HG02623 (cell line): ENCODE data around the gene PRPF19.

Source experiments
- ATAC-seq: cut with Tn5 transposase; IDR thresholded peaks from one replicate; pipeline ENCODE4 v1.9.1; 2021; ENCODE audit warnings: moderate library complexity; ENCODE audit not compliant: unreplicated experiment

The PRPF19 gene

GRCh38 chr11:60862171-60862570 lies 44.2 kb downstream of the PRPF19 start:
- no peak for ATAC-seq

DNA sequence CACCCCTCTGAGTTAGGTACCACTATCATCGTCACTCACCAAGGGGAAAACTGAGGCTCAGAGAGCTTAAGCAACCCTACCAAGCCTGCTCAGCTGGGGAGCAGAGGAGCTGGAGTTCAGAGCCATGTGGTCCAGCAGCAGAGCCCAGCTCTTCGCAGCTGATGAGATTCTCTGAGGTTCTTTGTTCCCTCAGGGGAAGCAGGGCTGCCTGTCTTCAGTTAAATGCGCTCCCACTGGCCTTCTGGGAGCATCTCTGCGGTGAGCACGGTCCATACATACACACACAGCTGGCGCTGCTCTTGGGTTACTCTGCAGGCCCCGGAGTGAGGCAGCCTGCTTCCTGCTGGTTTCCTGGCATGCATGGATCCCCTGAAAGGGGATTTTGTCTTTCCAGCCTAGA lies 45.4 kb downstream of the PRPF19 start:
- no peak for ATAC-seq

DNA sequence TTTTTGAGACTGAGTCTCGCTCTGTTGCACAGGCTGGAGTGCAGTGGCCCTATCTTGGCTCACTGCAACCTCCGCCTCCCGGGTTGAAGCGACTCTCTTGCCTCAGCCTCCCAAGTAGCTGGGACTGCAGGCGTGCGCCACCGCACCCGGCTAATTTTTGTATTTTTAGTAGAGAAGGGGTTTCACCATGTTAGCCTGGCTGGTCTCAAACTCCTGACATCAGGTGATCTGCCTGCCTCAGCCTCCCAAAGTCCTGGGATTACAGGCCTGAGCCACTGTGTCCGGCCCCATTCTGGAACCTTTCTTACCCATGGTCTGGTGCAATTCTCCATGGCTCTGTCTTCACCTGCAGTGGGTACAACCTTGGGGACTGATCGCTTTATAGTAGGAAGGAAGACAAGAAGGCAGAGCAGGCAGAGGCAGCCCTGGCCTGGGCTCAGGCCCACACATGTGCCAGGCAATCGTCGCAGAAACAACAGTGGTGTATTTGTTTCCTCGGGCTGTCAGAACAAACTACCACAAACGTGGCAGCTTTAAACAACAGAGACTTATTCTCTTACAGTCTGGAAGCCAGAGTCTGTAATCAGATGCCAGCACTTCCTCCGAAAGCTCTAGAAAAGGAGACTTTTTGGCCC lies 46.7 kb downstream of the PRPF19 start:
- ATAC-seq, result no peak

DNA sequence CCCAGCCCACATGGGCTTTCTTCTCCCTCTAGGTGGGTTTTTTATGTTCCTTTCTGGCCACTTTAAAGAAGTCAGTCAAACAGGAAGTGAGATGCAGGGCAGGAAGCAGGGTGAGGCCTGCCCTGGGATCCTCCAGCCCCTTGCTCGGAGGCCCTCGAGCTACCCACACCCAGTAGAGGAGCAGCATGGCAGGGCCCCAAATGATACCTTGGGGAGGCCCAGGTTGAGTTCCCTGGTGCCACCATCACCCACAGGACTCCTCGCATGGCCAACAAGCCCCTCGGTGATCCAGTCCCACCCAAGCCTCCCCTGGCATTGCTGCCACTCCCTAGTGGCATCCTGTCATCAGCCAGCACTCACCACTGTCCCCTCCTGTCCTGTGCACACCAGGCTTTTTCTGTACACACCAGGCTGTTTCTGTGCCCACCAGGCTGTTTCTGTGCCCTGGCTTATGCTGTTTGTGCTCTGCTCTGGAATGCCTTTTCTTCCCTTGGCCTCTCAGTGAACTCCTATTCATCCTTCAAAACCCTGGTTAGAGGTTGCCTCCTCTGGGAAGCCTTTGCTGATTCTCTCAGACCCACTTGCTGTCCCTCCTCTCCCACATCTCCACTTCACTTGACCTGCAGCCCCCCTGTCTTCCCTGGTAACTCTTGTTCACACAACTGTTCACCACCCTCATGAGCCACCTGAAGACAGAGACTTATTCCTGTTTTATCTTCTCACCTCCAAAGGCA lies 47.5 kb downstream of the PRPF19 start:
- ATAC-seq, result no peak

GRCh38 chr11:60858236-60858635 lies 48.1 kb downstream of the PRPF19 start:
- no peak for ATAC-seq

GRCh38 chr11:60857378-60858232 lies 48.8 kb downstream of the PRPF19 start:
- no peak for ATAC-seq

DNA sequence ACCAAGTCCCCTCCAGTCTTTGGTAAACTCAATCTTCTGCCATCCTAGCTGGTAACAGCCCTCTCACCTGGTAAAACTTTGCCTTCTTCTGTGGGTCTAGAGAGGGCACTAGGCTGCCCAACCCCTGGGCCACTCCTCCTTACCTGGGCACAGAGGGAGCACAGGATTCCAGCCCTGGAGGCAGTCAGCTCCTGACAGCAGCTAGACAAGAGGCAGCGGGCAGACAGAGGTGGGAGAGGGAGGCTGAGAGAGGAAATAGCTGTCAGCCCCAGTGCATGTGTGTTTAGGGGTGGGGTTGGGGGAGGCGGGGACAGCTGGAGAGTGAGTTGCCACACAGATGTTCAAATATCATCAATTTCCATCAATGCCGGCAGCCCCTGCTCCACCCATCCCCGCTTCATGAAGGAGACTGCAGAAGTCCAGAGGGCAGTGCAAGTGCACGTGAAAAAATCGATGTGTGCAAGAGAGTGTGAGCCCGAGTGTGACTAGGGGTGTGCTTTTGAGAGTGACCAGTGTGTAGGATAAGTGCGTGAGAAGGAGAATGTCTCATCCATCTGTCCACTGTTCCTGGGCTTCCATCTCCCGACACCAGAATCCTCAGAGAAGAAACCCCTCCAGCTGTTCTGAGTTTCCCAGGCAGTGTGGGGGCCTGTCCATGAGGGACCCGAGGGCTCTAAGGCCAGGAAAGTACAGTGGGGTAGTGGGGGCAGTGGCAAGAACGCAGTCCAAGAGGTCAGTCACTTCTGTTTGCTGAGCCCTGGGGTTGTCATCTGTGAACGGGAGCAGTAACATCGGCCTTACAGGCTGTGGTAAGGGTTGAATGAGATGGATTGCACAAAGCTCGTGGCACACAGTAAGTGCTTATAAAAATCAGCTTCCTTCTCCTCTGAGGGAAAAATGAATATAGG lies 50.4 kb downstream of the PRPF19 start, which contains the start of gene PTGDR2:
Gene PTGDR2, minus strand, starts transcription at position 225 of the 908 bp plus-strand sequence. CDS start 2,228 bp downstream, outside the sequence.
- ATAC-seq, result no peak

DNA sequence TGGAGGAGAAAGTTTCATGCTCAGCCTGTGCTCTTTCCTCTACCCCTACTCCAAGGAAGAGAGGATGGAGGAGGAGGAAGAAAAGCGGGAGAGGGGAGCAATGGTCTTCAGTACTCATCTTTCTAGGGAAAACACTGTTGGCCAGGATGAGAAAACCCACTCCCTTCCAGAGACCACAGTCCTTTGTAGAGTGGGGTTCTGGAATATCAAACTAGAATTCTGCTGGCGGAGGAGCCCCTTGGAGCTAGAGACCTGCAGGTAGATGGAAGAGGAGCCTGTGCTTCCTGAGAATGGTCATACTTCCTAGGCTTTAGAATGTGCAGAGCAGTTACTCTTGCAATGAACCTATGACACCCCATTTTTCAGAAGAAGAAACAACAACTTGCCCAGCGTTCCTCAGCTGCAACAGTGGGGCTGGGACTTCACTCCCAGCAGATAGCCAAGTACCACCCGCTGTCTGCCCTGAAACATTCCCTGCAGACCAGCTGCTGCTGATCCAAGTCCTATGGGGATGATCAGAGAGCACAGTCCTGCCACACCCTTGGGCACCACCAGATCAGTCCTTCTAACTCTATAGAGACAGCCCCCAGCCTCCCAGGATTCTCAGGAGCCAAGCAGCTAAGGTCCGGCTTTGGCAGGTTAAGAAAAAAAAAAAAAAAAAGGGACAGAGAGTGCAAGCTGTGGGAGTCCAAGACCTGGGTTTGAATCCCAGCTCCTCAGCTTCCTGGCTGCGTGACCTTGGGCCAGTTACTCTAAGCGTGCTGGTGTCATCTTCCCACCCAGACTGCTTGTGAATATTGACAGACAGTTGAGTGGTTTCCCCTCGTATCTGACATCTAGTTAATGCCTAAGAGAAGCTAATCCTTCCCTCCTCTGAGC lies 51.3 kb downstream of the PRPF19 start:
- no peak for ATAC-seq

DNA sequence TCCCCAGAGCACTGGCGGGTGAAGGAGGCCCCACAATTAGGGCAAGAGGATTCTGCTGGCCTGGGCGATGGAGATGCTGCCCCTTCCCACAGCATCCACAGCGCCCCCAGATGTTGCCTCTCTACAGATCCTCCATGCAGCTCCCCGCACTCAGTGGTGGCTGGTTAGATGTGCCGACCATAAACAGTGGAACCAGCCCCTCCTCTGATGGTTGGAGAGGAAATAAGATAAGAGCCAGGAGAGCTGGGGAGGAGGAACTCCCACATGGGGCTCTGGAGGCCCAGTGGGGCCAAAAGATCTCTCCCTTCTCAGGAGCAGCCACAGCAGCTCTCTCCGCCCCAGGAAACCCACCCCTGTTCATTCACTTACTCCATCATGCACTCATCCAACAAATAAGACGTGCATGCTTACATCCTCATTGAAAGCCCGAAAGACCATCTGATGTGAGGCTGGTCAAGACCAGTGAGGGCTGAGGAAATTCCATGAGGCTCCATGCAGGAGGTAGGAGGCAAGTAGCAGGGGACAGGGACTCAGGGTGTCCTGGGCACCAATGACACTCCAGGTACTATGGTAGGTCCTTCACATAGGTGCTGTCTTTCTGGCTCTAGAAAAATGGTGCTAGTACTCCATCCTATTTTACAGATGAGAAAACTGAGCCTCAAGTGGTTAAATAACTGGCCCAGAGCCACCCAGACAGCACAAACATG lies 52.1 kb downstream of the PRPF19 start:
- ATAC-seq, result no peak

DNA sequence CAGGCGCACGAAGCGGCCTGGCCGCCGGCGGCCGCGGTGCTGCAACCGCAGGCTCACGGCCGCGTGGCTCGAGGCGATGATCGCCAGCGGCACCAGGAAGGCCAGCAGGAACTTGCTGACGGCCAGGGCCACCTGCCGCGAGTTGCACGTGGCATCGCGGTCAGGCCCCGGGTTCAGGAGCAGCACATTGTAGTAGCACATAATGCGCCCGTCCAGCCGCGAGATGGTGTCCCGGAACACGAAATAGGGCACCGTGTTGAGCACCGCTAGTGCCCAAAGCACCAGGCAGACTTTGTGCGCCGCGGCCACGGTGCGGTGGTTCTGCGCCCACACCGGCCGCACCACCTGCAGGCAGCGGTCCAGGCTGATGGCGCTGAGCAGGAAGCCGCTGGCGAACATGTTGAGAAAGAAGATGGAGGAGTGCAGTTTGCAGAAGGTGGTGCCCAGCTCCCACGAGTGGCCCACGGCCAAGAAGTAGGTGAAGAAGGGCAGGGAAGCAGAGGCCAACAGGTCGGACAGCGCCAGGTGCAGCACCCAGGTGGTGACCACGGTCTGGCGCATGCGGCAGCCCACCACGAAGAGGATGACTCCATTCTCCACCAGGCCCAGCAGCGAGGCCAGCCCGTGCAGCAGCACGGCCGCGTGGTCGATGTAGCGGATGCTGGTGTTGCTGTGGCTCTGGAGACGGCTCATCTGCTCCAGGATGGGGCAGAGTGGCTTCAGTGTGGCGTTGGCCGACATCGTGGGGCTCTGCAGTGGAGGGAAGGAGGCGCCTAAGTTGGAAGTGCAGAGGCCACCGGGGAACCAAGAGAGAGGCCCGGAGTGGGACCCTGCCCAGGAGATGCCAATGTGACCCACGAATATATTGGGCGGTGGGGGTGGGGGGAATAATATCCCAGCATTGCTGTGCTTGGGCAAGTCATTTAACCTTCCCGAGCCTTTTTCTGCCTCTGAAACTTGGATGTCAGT lies 53.1 kb downstream of the PRPF19 start:
- no peak for ATAC-seq

DNA sequence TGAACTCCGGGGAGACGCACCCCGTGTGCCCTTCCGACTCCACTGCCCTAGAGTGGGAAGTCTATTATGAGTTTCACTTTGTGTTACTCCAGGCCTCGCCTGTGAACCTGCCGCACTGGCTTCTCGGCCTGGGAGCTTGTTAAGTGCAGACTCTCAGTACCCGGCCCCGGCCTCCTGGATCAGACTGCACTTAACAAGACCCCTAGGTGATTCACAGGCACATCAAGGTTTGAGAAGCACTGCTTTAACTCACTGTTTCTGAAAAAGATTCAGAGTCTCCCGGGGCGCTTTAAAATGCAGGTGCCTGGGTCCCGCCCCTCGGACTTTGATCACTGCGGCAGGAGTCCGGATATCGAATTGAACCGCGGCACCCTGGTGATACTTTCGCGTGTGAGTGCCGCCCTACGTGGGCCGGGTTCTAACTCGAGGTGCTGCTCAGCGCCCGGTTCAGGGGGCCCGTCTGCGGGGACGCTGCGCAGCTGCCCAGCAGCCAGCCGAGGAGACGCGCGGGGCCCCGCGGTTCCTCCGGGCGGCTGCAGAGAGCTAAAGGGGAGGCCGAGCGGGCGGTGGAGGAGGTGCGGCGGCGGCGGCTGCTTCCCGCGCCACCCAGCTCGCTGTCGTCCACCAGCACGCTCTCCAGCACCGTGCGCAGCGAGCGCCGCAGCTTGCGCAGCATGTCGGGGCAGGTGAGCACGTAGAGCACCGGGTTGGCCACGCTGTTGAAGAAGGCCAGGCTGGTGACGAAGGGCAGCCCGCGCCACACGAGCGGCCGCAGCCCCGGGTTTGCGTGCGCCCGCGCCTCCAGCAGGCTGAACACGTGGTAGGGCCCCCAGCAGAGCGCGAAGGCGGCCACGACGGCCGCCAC lies 54.0 kb downstream of the PRPF19 start:
- ATAC-seq, result no peak

- ATAC-seq, result no peak
These were observed 54.9 kb downstream of the PRPF19 start for GRCh38 chr11:60851327-60852104.

- no peak for ATAC-seq
These were observed 56.5 kb downstream of the PRPF19 start for GRCh38 chr11:60849641-60850520.

- ATAC-seq, result no peak
These were observed 57.7 kb downstream of the PRPF19 start for GRCh38 chr11:60848714-60849151.

- ATAC-seq, result no peak
These were observed 58.5 kb downstream of the PRPF19 start for GRCh38 chr11:60847896-60848295.
